Measurements from ENCODE around the gene CDKN2D. TPM values are rescaled to one million over a fixed set of nuclear protein-coding genes. Genes with fewer than 3 reads are reported as not detected.

CDKN2D gene
- total RNA-seq, 2 experiments from 2014 or later, result 83.3 to 84.0 TPM

DNA sequence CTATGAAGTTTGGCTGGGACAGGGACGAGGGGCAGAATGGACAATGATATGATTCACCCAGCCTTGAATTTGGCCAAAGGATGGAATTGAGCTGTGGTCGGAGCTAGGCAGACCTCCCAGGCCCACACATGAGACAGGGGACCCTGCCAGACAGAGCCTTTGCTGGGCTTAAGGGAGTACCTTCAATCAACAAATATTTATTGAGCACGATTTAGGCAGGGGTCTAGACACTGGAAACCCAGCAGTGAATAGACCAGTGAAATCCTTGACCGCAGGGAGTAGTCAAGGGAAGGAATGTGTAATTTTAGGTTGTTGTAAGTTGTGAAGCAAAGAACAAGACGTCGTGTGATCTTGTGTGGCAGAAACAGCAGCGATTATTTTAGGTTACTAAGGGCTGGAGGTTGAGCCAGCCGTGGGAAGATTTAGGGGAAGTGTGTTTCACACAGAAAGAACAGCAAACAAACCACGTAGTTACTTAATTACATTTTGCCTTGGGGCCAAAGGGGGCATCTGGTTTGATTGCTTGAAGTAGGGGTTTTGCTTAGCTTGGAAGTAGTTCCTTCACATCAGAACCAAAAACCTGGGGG, 35.2 kb upstream of the CDKN2D start:
- Mint-ChIP-seq H3K9me3 (no peaks in the 10 kb centered on the region), H3K4me1 (ENCODE audit: low read depth) (peaks cover 31% of the 10 kb centered on the region), H3K27me3 (no peaks in the 10 kb centered on the region), H3K27ac (peak overlapping the region; percentile 95), H3K36me3 (ENCODE audit: low read depth) (peaks cover 13% of the 10 kb centered on the region), H3K4me3 (peak overlapping the region; percentile 100)
- Histone ChIP-seq H3K9me3 (ENCODE audit: control insufficient read depth in 1 of 2, insufficient read depth in 1 of 2, low read length in 2 of 2) (no peaks in the 10 kb centered on the region), H3K4me1 (ENCODE audit: insufficient read depth, low read length) (peaks cover 44% of the 10 kb centered on the region), H3K27ac (ENCODE audit: low read depth in 1 of 2, low read length in 2 of 2) (peak overlapping the region; percentile 99 to 100), H3K4me3 (ENCODE audit: low read length) (peak overlapping the region; percentile 96), H3K27me3 (ENCODE audit: control insufficient read depth in 1 of 2, insufficient read depth in 2 of 2, low read length in 2 of 2) (no peaks in the 10 kb centered on the region), H3K36me3 (ENCODE audit: insufficient read depth, low read length) (no peaks in the 10 kb centered on the region)
- intact Hi-C loops (cut with DNase I, micrococcal nuclease), result loop anchor here (1.0 to 5.0 kb wide), 5 partner anchors 23 to 48 kb away; partner anchors contain the start of gene ILF3 (in 1 of the 2)
- TF ChIP-seq, protein P1, sequence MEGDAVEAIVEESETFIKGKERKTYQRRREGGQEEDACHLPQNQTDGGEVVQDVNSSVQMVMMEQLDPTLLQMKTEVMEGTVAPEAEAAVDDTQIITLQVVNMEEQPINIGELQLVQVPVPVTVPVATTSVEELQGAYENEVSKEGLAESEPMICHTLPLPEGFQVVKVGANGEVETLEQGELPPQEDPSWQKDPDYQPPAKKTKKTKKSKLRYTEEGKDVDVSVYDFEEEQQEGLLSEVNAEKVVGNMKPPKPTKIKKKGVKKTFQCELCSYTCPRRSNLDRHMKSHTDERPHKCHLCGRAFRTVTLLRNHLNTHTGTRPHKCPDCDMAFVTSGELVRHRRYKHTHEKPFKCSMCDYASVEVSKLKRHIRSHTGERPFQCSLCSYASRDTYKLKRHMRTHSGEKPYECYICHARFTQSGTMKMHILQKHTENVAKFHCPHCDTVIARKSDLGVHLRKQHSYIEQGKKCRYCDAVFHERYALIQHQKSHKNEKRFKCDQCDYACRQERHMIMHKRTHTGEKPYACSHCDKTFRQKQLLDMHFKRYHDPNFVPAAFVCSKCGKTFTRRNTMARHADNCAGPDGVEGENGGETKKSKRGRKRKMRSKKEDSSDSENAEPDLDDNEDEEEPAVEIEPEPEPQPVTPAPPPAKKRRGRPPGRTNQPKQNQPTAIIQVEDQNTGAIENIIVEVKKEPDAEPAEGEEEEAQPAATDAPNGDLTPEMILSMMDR (IDR thresholded peaks at IDR 0.05), result no peak
- ChIA-PET POLR2A (interaction anchor here (0.6 to 5.0 kb wide), 25 partner anchors 9 to 271 kb away, joined by 3 to 82 read pairs (median 5); partner anchors contain the start of genes CDKN2D, DNM2, ILF3 and KRI1), CTCF (interaction anchor here (1.3 to 5.4 kb wide), 4 partner anchors 18 to 49 kb away, joined by 4 to 27 read pairs (median 14); no protein-coding TSS in a partner anchor)
- DNase-seq (peak in 12 of 14 experiments; percentile 15 to 73 (median 35)), ATAC-seq (ENCODE audit: poor library complexity) (peak; percentile 27)

GRCh38 chr19:10603084-10603872, 34.5 kb upstream of the CDKN2D start:
- Histone ChIP-seq H3K36me3 (ENCODE audit: insufficient read depth, low read length) (no peaks in the 10 kb centered on the region), H3K27ac (ENCODE audit: low read depth in 1 of 2, low read length in 2 of 2) (peak overlapping the region; percentile 99 to 100), H3K4me1 (ENCODE audit: insufficient read depth, low read length) (peaks cover 44% of the 10 kb centered on the region), H3K27me3 (ENCODE audit: control insufficient read depth in 1 of 2, insufficient read depth in 2 of 2, low read length in 2 of 2) (no peaks in the 10 kb centered on the region), H3K9me3 (ENCODE audit: control insufficient read depth in 1 of 2, insufficient read depth in 1 of 2, low read length in 2 of 2) (no peaks in the 10 kb centered on the region), H3K4me3 (ENCODE audit: low read length) (peak overlapping the region; percentile 96)
- H3K27me3 Mint-ChIP-seq, result no peaks in the 10 kb centered on the region
- no peaks in the 10 kb centered on the region for H3K9me3 Mint-ChIP-seq
- peaks cover 31% of the 10 kb centered on the region for H3K4me1 Mint-ChIP-seq (ENCODE audit: low read depth)
- POLR2A ChIA-PET, result interaction anchor here (0.6 to 5.0 kb wide), 26 partner anchors 9 to 270 kb away, joined by 3 to 82 read pairs (median 5); partner anchors contain the start of genes CDKN2D, DNM2, ILF3 and KRI1
- TF ChIP-seq, protein P1 (IDR thresholded peaks at IDR 0.05), result no peak
- intact Hi-C loops (cut with DNase I, micrococcal nuclease), result loop anchor here (1.0 to 5.0 kb wide), 3 partner anchors 22 to 49 kb away; partner anchors contain the start of gene ILF3 (in 1 of the 2)
- DNase-seq, result peak; percentile 65 to 94 (median 81)
- ATAC-seq (ENCODE audit: poor library complexity), result peak; percentile 58
- peak overlapping the region; percentile 95 for H3K27ac Mint-ChIP-seq
- CTCF ChIA-PET, result interaction anchor here (1.3 to 5.4 kb wide), 4 partner anchors 19 to 50 kb away, joined by 4 to 27 read pairs (median 14); no protein-coding TSS in a partner anchor
- H3K36me3 Mint-ChIP-seq (ENCODE audit: low read depth), result peaks cover 13% of the 10 kb centered on the region
- peak overlapping the region; percentile 100 for H3K4me3 Mint-ChIP-seq
